Midbrain (tissue), 1 donor: Measurements from ENCODE around the gene HDAC10.
"Not testable (repeated sequence)": the region's sequence is repeated elsewhere in the genome, so short reads cannot be mapped to it uniquely, and the experiment has no call there.

ENCODE experiments used
- DNase-seq: peaks from one replicate; lab custom pipeline; 2025; lab: John Stamatoyannopoulos, UW

Gene HDAC10

GRCh38 chr22:50216684-50217520, 34.2 kb downstream of the HDAC10 start:
- no peak for DNase-seq

GRCh38 chr22:50216055-50216683, 34.9 kb downstream of the HDAC10 start:
- DNase-seq = no peak

GRCh38 chr22:50215297-50216054, 35.6 kb downstream of the HDAC10 start:
- no peak for DNase-seq

GRCh38 chr22:50213263-50213662, 37.8 kb downstream of the HDAC10 start:
- DNase-seq = no peak

GRCh38 chr22:50211147-50211546, 39.9 kb downstream of the HDAC10 start:
- DNase-seq = no peak

GRCh38 chr22:50210378-50211139, 40.5 kb downstream of the HDAC10 start:
- no peak for DNase-seq

GRCh38 chr22:50209893-50210292, 41.2 kb downstream of the HDAC10 start:
- peak; percentile 39 for DNase-seq

- no peak for DNase-seq
Measured at GRCh38 chr22:50208939-50209892, 41.8 kb downstream of the HDAC10 start.

GRCh38 chr22:50208430-50208938, 42.6 kb downstream of the HDAC10 start:
- DNase-seq = no peak

GRCh38 chr22:50207383-50208140, 43.5 kb downstream of the HDAC10 start:
- DNase-seq = no peak

- DNase-seq = peak; percentile 21
Measured at GRCh38 chr22:50206599-50206998, 44.5 kb downstream of the HDAC10 start.

- no peak for DNase-seq
Measured at GRCh38 chr22:50205781-50206569, 45.1 kb downstream of the HDAC10 start.

- not testable (repeated sequence) for DNase-seq
Measured at GRCh38 chr22:50204998-50205397, 46.1 kb downstream of the HDAC10 start.

- DNase-seq = no peak
Measured at GRCh38 chr22:50204571-50204970, 46.5 kb downstream of the HDAC10 start.

GRCh38 chr22:50203288-50203687, 47.8 kb downstream of the HDAC10 start:
- DNase-seq = no peak

GRCh38 chr22:50202130-50202666, 48.9 kb downstream of the HDAC10 start:
- DNase-seq = no peak

GRCh38 chr22:50201191-50202129, 49.6 kb downstream of the HDAC10 start:
- DNase-seq = peak; percentile 23
